Measurements from ENCODE around the gene EHMT2. TPM values are rescaled to one million over a fixed set of nuclear protein-coding genes. Genes with fewer than 3 reads are reported as not detected.

EHMT2 gene
- total RNA-seq: 10 to 100 TPM; 55.4 to 56.8 TPM

GRCh38 chr6:31897612-31898382 lies at the start of gene EHMT2:
TSS of gene EHMT2 (minus strand) at chr6:31897698. CDS start at chr6:31897677, 21 bp downstream.
- peak; percentile 63 for ATAC-seq
- peaks cover 33% of the 10 kb centered on the region for H3K4me1 Mint-ChIP-seq (ENCODE audit: low read depth)
- peaks cover 12% of the 10 kb centered on the region for H3K36me3 Mint-ChIP-seq (ENCODE audit: low read depth)
- peak within 1 kb of the TSS; percentile 95 for H3K27ac Mint-ChIP-seq
- ChIA-PET CTCF (interaction anchor here (0.6 to 2.9 kb wide), 9 partner anchors 9 to 221 kb away, joined by 3 to 13 read pairs (median 4); partner anchors contain the start of genes DXO and NEU1), POLR2A (interaction anchor here (0.8 to 1.5 kb wide), 15 partner anchors 11 to 1072 kb away, joined by 3 to 6 read pairs (median 3); partner anchors contain the start of genes CFB, DXO and VARS1)
- no peaks in the 10 kb centered on the region for H3K27me3 Mint-ChIP-seq
- peak within 1 kb of the TSS; percentile 87 for H3K4me3 Mint-ChIP-seq
- H3K9me3 Mint-ChIP-seq: no peaks in the 10 kb centered on the region
- no peak for TF ChIP-seq CTCF (IDR thresholded peaks at IDR 0.05)
- peak; percentile 87 for DNase-seq
- intact Hi-C loops (cut with micrococcal nuclease): no loop called here

- intact Hi-C loops (cut with micrococcal nuclease): no loop called here
- POLR2A ChIA-PET: interaction anchor here (0.6 kb wide), 1 partner anchor 54 kb away, joined by 3 read pairs; no protein-coding TSS in a partner anchor
- TF ChIP-seq CTCF (IDR thresholded peaks at IDR 0.05): no peak
Observed at GRCh38 chr6:31947070-31947675, 49.7 kb upstream of the EHMT2 start.

GRCh38 chr6:31946370-31946885 lies 48.9 kb upstream of the EHMT2 start:
- CTCF ChIA-PET: no interaction called here
- peaks cover 8% of the 10 kb centered on the region for H3K27me3 Mint-ChIP-seq
- no peak overlapping the region for H3K27ac Mint-ChIP-seq
- H3K4me1 Mint-ChIP-seq (ENCODE audit: low read depth): peaks cover 4% of the 10 kb centered on the region
- POLR2A ChIA-PET: interaction anchor here (1.2 kb wide), 1 partner anchor 12 kb away, joined by 4 read pairs; no protein-coding TSS in a partner anchor
- no peaks in the 10 kb centered on the region for H3K9me3 Mint-ChIP-seq
- ATAC-seq (no peak), DNase-seq (no peak)
- H3K36me3 Mint-ChIP-seq (ENCODE audit: low read depth): no peaks in the 10 kb centered on the region
- intact Hi-C loops (cut with micrococcal nuclease): no loop called here
- TF ChIP-seq CTCF (IDR thresholded peaks at IDR 0.05): no peak
- H3K4me3 Mint-ChIP-seq: no peak overlapping the region

More at GRCh38 chr6:31947070-31947675, 49.7 kb upstream of the EHMT2 start:
- Mint-ChIP-seq H3K27me3 (peaks cover 6% of the 10 kb centered on the region), H3K4me1 (ENCODE audit: low read depth) (peaks cover 4% of the 10 kb centered on the region), H3K27ac (no peak overlapping the region), H3K9me3 (no peaks in the 10 kb centered on the region), H3K36me3 (ENCODE audit: low read depth) (no peaks in the 10 kb centered on the region), H3K4me3 (no peak overlapping the region)
- CTCF ChIA-PET: no interaction called here
- ATAC-seq: no peak
- no peak for DNase-seq

- intact Hi-C loops (cut with micrococcal nuclease): no loop called here
- no peaks in the 10 kb centered on the region for H3K36me3 Mint-ChIP-seq (ENCODE audit: low read depth)
- peak; percentile 45 for ATAC-seq
- TF ChIP-seq CTCF (IDR thresholded peaks at IDR 0.05): no peak
- peaks cover 8% of the 10 kb centered on the region for H3K27me3 Mint-ChIP-seq
- no peak within 1 kb of the TSS for H3K27ac Mint-ChIP-seq
- H3K9me3 Mint-ChIP-seq: no peaks in the 10 kb centered on the region
- POLR2A ChIA-PET: interaction anchor here (0.7 to 1.2 kb wide), 4 partner anchors 12 to 48 kb away, joined by 3 to 4 read pairs (median 4); partner anchors contain the start of genes DXO and EHMT2
- DNase-seq: peak; percentile 10
- H3K4me3 Mint-ChIP-seq: no peak within 1 kb of the TSS
- peaks cover 4% of the 10 kb centered on the region for H3K4me1 Mint-ChIP-seq (ENCODE audit: low read depth)
- CTCF ChIA-PET: interaction anchor here (0.7 to 0.9 kb wide), 2 partner anchors 11 to 173 kb away, joined by 3 to 4 read pairs; no protein-coding TSS in a partner anchor
Observed at GRCh38 chr6:31945507-31946369, 48.2 kb upstream of the EHMT2 start, which contains the start of gene CFB. TSS of gene CFB (plus strand) at chr6:31946095. CDS start at chr6:31946222, 127 bp downstream.
